Measurements from ENCODE around the gene ITGA2B. TPM values are rescaled to one million over a fixed set of nuclear protein-coding genes. Genes with fewer than 3 reads are reported as not detected.
A peak's percentile ranks its signal among the peaks of the same experiment; 100 is the strongest.

ITGA2B gene
- total and polyA plus RNA-seq, 2 of the 13 experiments (the other 11 are each of a cell fraction or from before 2014, with no cell fraction given) = 0.38 to 1.1 TPM

- TF ChIP-seq ZNF235 (CRISPR knock-in tag; IDR thresholded peaks at IDR 0.05; ENCODE audit: borderline replicate concordance) (0 out of 2 replicates have a peak, but pooled peaks have one; percentile 33), NFAT5 (CRISPR knock-in tag; IDR thresholded peaks at IDR 0.05) (peak; percentile 10; the same call in 1 of the 2 replicates), ZNF17 (CRISPR knock-in tag; IDR thresholded peaks at IDR 0.05) (peak; percentile 62; the same call in 1 of the 2 replicates), DMAP1 (CRISPR knock-in tag; IDR thresholded peaks at IDR 0.05) (peak; percentile 50; the same call in 1 of the 2 replicates), KMT2A (CRISPR knock-in tag; IDR thresholded peaks at IDR 0.05) (peak; percentile 6; the same call in 1 of the 2 replicates), ERF (CRISPR knock-in tag; IDR thresholded peaks at IDR 0.05) (no peak; the same call in 1 of the 2 replicates), MXD3 (CRISPR knock-in tag; IDR thresholded peaks at IDR 0.05) (no peak; the same call in 1 of the 2 replicates), ISL2 (CRISPR knock-in tag; IDR thresholded peaks at IDR 0.05) (peak; percentile 60; the same call in 1 of the 2 replicates), ZNF451 (CRISPR knock-in tag; IDR thresholded peaks at IDR 0.05) (0 out of 2 replicates have a peak, but pooled peaks have one; percentile 36), ZNF143 (CRISPR knock-in tag; IDR thresholded peaks at IDR 0.05) (no peak), ZMYM4 (CRISPR knock-in tag; IDR thresholded peaks at IDR 0.05) (0 out of 2 replicates have a peak, but pooled peaks have one; percentile 20), MED13 (CRISPR knock-in tag; IDR thresholded peaks at IDR 0.05) (peak; percentile 34; the same call in 1 of the 2 replicates), SATB2 (CRISPR knock-in tag; IDR thresholded peaks at IDR 0.05) (no peak), ZBTB25 (CRISPR knock-in tag; IDR thresholded peaks at IDR 0.05) (0 out of 2 replicates have a peak, but pooled peaks have one; percentile 10), HIVEP1 (CRISPR knock-in tag; IDR thresholded peaks at IDR 0.05) (peak; percentile 71), RNF219 (CRISPR knock-in tag; IDR thresholded peaks at IDR 0.05) (0 out of 2 replicates have a peak, but pooled peaks have one; percentile 79), TARDBP (CRISPR knock-in tag; IDR thresholded peaks at IDR 0.05) (no peak), NCOA2 (CRISPR knock-in tag; IDR thresholded peaks at IDR 0.05) (no peak), ZNF512 (CRISPR knock-in tag; IDR thresholded peaks at IDR 0.05) (no peak)
Measured at GRCh38 chr17:44324092-44324570, 65.3 kb downstream of the ITGA2B start (continued).
